GM12878 (cell line): Measurements from ENCODE around the gene OR13C3. TPM values are rescaled to one million over a fixed set of nuclear protein-coding genes. Genes with fewer than 3 reads are reported as not detected.
A peak's percentile ranks its signal among the peaks of the same experiment; 100 is the strongest.

ENCODE experiments used
- ATAC-seq: fragments of 200-7000 bp; cut with Tn5 transposase; 3 replicates; pipeline ENCODE4 v1.9.1; 2020; ENCODE audit warnings: mild to moderate bottlenecking, moderate library complexity
- BruUV-seq: library from RNA; stranded (reverse); fragments of 400-500 nt; replicated peaks from 2 replicates; lab custom pipeline; 2021; lab: Mats Ljungman, UMichigan
- CTCF ChIA-PET: fragments of 300-600 bp; sonication (Branson Sonifier 250); formaldehyde crosslinking; extraction: SDS; loops from one replicate; lab custom pipeline; 2021; ENCODE audit warnings: inconsistent platforms; lab: Yijun Ruan, JAX
- POLR2A ChIA-PET: fragments of 350-600 bp; formaldehyde crosslinking; extraction: SDS; loops from one replicate; lab custom pipeline; 2021; ENCODE audit warnings: inconsistent platforms; lab: Charles Lee
- RAD21 ChIA-PET: fragments of 300-600 bp; sonication (Branson Sonifier 250); formaldehyde crosslinking; loops from one replicate; lab custom pipeline; 2023; ENCODE audit warnings: antibody characterized with exemption; ENCODE audit not compliant: unreplicated experiment; lab: Charles Lee
- SMC1A ChIA-PET: fragments of 300-600 bp; sonication (Branson Sonifier 250); formaldehyde crosslinking; loops from one replicate; lab custom pipeline; 2023; ENCODE audit not compliant: unreplicated experiment, uncharacterized antibody; lab: Charles Lee
- DNase-seq: peaks from one replicate; pipeline ENCODE4 v3.0.0-alpha.2; 2011; ENCODE audit warnings: low read depth, low spot score
- FAIRE-seq: peaks from 3 replicates; lab custom pipeline; 2011; peaks lifted over from hg19 to GRCh38; lab: Jason Lieb, UNC
- H2AFZ ChIP-seq: 2 replicates; pipeline ENCODE4 v1.6.0; 2011; ENCODE audit warnings: low read depth, low read length, control low read depth; ENCODE audit not compliant: control insufficient read depth
- H3K27ac ChIP-seq: 2 replicates; pipeline ENCODE4 v1.5.1; 2011; ENCODE audit warnings: control low read depth; ENCODE audit not compliant: control insufficient read depth, insufficient read depth
- H3K27me3 ChIP-seq, 2 experiments: replicated peaks in 1 of 2; 2 replicates each; pipeline versions ENCODE4 v1.6.0 to v1.6.1; 2011; ENCODE audit warnings: low read length in 1 of 2; ENCODE audit not compliant: control insufficient read depth in 2 of 2, insufficient read depth in 2 of 2
- H3K36me3 ChIP-seq, 2 experiments: 2 replicates each; pipeline ENCODE4 v1.5.1; 2011; ENCODE audit warnings: low read length in 1 of 2; ENCODE audit not compliant: control insufficient read depth in 2 of 2, insufficient read depth in 2 of 2
- H3K4me1 ChIP-seq: 2 replicates; pipeline ENCODE4 v1.6.1; 2011; ENCODE audit warnings: mild to moderate bottlenecking, low read length, moderate library complexity, mixed read lengths; ENCODE audit not compliant: control insufficient read depth, insufficient read depth
- H3K4me2 ChIP-seq: 2 replicates; pipeline ENCODE4 v1.6.0; 2011; ENCODE audit warnings: control low read depth; ENCODE audit not compliant: control insufficient read depth, insufficient read depth
- H3K4me3 ChIP-seq: fragments of 200-600 bp; sonication (generic); 2 replicates; pipeline ENCODE4 v1.5.1; 2016
- H3K79me2 ChIP-seq: 2 replicates; pipeline ENCODE4 v1.6.0; 2011; ENCODE audit warnings: low read length; ENCODE audit not compliant: control insufficient read depth, insufficient read depth
- H3K9ac ChIP-seq: 2 replicates; pipeline ENCODE4 v1.8.0; 2011; ENCODE audit warnings: low read length, control low read depth, mixed read lengths; ENCODE audit not compliant: control insufficient read depth, insufficient read depth
- H3K9me3 ChIP-seq: replicated peaks from 3 replicates; pipeline ENCODE4 v1.5.1; 2011; ENCODE audit warnings: mild to moderate bottlenecking, low read length; ENCODE audit not compliant: control insufficient read depth, insufficient read depth
- H4K20me1 ChIP-seq: 2 replicates; pipeline ENCODE4 v1.6.0; 2011; ENCODE audit not compliant: control insufficient read depth, insufficient read depth
- ATF7 ChIP-seq: fragments of 450-650 bp; IDR thresholded peaks from 2 replicates; pipeline ENCODE4 v1.6.1; 2016; ENCODE audit warnings: low read depth, mild to moderate bottlenecking
- HCFC1 ChIP-seq: fragments of 150-350 bp; IDR thresholded peaks from 2 replicates; pipeline ENCODE4 v1.6.1; 2014; ENCODE audit warnings: low read length
- MTA2 ChIP-seq: fragments of 450-650 bp; IDR thresholded peaks from 2 replicates; pipeline ENCODE4 v1.6.1; 2016; ENCODE audit warnings: low read depth, mild to moderate bottlenecking, moderate library complexity
- ZBTB40 ChIP-seq: fragments of 450-650 bp; IDR thresholded peaks from 2 replicates; pipeline ENCODE4 v1.6.1; 2016; ENCODE audit warnings: mild to moderate bottlenecking, moderate library complexity, borderline replicate concordance
- WGBS: methylation state at CpG from one replicate; pipeline ENCODE4 v1.1.6; 2016; ENCODE audit warnings: low lambda C conversion rate; ENCODE audit not compliant: insufficient replicate concordance, insufficient coverage; ENCODE audit errors: missing lambda C conversion rate; 5-methylcytosine and 5-hydroxymethylcytosine counted together
- in situ Hi-C: fragments of 300-500 bp; cut with MboI; formaldehyde crosslinking; loops from 9 replicates; pipeline ENCODE4 v1.14.3; 2018; ENCODE audit warnings: mixed read lengths
- intact Hi-C: fragments of 100-400 bp; cut with micrococcal nuclease; formaldehyde crosslinking; loops from one replicate; pipeline ENCODE4 v1.14.2; 2022; ENCODE audit not compliant: unreplicated experiment
- polyA plus RNA-seq, 11 experiments: library from polyadenylated mRNA; depleted of rRNA in 4 of 11; unstranded in 6 of 11; stranded (reverse) in 5 of 11; fragments of >200 nt; fragmentation: Nextera tagmentation in 4 of 11; fragmentation: Illumina TruSeq in 1 of 11; extraction: Ambion mirVana in 4 of 11; extraction: Trizol in 1 of 11; gene quantifications; 1 replicate in 1 of 11; 2 replicates in 10 of 11; pipeline versions ENCODE4 v1.2.1 to v1.2.3, GENCODE V29; 2011 to 2016; ENCODE audit warnings: inconsistent platforms in 2 of 11, missing spikeins in 2 of 11, low read depth in 1 of 11
- total RNA-seq, 4 experiments: library from RNA; depleted of rRNA in 3 of 4; stranded (reverse); fragments of >200 nt in 3 of 4; fragmentation: Illumina TruSeq in 1 of 4; extraction: Trizol in 1 of 4; gene quantifications; 2 replicates each; pipeline versions ENCODE4 v1.2.1 to v1.2.3, GENCODE V29; 2013 to 2021

The OR13C3 gene
- total and polyA plus RNA-seq, 10 of the 15 experiments (the other 5 are each of a cell fraction or from before 2014, with no cell fraction given) = 0.87 TPM; not detected in 9

DNA sequence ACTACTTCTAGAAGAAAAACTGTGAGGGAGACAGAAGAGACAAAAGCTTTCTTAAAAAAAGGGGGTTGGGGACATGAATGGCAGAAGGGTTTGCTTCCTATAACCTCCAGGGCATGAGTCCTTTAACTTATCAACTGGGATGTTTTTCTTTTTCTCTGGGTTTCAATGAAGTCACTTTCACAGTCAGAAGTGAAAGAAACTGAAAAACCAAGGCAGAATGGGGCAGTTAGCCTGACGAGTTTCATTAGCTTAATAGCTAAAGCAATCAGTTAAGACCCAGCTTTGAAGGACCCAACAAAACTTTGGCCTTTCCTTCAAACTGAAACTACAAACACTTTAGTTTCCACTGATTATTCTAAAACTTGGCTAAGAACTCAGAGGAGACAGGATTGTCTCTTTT is 27.7 kb upstream of the OR13C3 start:
- in situ Hi-C loops (no loop called here), intact Hi-C loops (no loop called here)
- peak; percentile 78 for ATAC-seq
- WGBS = 0% methylated on average over 1 of the region's 1 CpG
- CTCF ChIA-PET = interaction anchor here (1.0 to 1.5 kb wide), 3 partner anchors 10 to 117 kb away, joined by 3 to 4 read pairs (median 3); no protein-coding TSS in a partner anchor
- RAD21 ChIA-PET = interaction anchor here (1.3 kb wide), 1 partner anchor 23 kb away, joined by 3 read pairs; no protein-coding TSS in a partner anchor
- no peak overlapping the region for H3K4me2 ChIP-seq
- TF ChIP-seq MTA2 (peak; percentile 22; the same call in 1 of the 2 replicates), ATF7 (0 out of 2 replicates have a peak, but pooled peaks have one; percentile 21), HCFC1 (no peak), ZBTB40 (no peak)
- TF ChIP-seq, all 136 proteins: peak for 2
- H3K9ac ChIP-seq = no peak overlapping the region
- no peak overlapping the region for H3K27ac ChIP-seq
- FAIRE-seq (no peak), DNase-seq (no peak)
- H4K20me1 ChIP-seq = no peaks in the 10 kb centered on the region
- H3K4me1 ChIP-seq = no peaks in the 10 kb centered on the region
- no TSS peak for BruUV-seq
- no peak overlapping the region for H2AFZ ChIP-seq
- POLR2A ChIA-PET = no interaction called here
- no peaks in the 10 kb centered on the region for H3K9me3 ChIP-seq
- H3K79me2 ChIP-seq = no peaks in the 10 kb centered on the region
- H3K36me3 ChIP-seq = no peaks in the 10 kb centered on the region
- H3K27me3 ChIP-seq = no peaks in the 10 kb centered on the region
- H3K4me3 ChIP-seq = no peak overlapping the region
- SMC1A ChIA-PET = interaction anchor here (0.8 to 1.9 kb wide), 7 partner anchors 10 to 118 kb away, joined by 3 to 7 read pairs (median 4); no protein-coding TSS in a partner anchor
